HG02642 (cell line): ENCODE measurements around the gene AKAP7.

Experiments
- ATAC-seq: cut with Tn5 transposase; IDR thresholded peaks from one replicate; pipeline ENCODE4 v1.9.1; 2021; ENCODE audit warnings: mild to moderate bottlenecking; ENCODE audit not compliant: unreplicated experiment, poor library complexity

The AKAP7 gene

DNA sequence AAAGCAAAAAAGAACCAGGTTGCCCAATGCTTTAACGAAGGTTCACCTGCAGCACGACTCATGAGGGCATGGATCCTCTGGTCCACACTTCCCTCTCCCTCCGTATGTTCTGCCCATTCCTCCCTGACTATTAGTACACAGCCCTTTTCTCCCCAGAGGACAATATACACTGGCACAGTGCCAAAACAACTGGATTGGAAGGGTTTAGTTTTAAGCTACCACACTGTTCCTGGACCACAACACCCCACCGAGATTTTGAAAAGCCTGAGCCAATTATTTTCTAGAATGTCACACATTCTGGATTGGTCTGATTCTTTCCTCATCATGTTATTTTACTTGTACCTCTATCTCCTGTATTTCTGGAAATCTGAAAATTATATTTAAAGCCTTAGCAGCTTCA is 2.9 kb upstream of the AKAP7 start:
- no peak for ATAC-seq

DNA sequence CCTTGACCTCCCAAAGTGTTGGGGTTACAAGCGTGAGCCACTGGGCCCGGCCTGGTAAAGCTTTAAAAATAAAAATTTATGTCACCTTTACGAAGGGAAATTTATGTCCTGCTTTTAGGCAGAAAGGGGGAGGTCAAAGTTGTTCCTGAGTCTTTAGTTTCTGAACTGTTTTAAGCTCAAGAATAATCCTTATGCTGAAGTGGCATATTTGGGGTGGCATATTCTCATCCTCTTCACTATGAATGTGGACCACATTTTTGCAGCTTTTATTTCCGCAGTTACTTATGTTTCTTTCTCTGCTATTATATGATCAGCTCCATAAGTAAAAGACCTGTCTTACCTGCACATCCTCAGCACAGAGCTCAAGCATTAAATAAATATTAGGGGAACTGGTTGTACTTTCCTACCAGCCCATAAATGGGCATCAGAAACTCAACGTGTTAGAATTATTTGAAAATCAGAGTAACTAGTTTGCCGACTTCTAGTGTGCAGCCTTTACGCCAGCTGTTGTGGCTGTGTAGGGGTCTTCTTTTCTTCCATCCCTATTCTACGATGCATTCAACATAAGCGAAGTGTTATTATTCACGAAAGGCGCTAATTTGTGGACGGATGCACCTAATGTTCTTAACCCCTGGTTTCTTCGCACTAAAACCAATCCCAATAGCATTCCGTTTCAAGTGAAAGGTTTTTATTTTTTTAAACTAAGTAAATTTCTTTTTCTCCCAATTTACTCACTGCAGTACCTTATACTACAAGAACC is 867 bp upstream of the AKAP7 start:
- ATAC-seq: no peak

DNA sequence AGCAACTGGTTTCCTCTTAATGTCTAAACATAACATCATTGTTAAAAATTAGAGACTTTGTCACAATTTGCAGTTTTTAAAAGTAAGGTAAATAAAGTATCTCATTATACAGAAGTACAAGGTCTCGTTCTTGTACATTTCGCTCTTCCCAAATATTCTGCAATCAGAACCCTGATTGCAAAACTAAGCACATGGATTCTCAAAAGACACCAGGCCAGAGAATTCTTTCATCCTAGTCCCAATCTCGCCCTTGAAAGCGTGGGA is 355 bp upstream of the AKAP7 start:
- ATAC-seq: no peak

DNA sequence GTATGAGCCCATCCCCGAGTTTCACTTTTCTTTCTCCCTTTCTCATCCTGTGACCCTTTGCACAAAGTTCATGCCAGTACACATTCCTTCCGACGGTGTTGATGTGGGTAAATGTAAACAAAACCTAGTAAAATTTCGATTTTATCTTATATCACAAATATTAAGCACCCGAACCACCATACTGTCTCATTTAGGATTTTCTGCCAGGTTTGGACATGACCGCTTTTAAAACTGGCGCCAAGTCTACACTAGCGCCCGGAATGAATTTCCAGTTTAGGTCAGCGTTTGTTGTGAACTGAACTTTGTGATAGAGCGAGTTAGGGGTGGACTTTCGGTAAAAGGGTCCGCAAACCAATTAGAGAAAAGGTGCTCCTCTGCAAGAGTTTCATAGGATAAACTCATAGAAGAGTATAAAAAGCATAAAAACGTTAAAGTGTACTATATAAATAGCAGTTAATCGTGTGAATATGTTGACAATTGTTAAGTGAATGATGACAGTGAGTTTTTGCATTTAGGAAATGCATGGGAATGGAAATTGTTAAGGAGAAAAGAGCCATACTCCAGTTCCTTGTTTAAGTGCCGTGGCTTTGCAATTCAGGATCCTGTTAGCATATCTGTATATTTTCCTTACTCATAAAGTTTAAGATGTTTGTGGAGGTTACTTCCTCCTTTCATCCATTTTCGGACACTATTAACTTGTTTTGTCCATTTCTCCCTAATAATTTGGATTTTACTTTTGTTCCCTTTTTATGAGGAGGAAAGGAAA is 937 bp downstream of the AKAP7 start:
- ATAC-seq: no peak

DNA sequence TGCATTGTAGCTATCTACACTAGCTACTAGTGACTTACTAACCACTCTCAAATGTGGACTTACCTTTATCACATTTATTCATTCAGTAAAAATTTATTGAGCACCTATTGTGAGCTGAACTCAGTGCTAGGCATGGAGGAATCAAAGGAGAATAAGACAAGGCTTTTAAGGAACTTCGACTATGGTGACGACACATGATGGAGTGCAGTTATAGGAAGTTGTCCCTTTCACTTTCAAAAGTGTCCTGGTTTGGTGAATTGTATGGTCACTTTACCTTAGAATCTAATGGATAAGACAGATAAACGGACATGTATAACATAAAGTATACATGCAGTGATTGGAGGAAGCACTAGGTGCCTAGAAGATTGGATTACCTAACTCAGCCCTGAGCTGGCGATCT is 4.3 kb downstream of the AKAP7 start:
- ATAC-seq: no peak

DNA sequence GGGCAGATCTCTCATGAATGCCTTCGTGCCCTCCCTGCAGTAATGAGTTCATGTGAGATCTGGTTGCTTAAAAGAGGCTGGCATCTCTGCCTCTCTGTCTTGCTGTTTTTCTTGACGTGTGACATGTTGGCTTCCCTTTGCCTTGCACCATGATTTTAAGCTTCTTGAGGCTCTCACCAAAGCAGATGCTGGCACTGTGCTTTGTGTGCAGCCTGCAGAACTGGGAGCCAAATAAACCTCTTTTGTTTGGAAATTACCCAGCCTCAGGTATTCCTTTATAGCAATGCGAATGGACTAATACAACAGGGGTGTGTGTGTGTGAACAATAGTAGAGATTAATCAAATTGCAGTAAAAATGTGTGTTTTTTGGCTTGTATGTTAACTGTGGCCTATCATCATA is 8.1 kb downstream of the AKAP7 start:
- no peak for ATAC-seq

DNA sequence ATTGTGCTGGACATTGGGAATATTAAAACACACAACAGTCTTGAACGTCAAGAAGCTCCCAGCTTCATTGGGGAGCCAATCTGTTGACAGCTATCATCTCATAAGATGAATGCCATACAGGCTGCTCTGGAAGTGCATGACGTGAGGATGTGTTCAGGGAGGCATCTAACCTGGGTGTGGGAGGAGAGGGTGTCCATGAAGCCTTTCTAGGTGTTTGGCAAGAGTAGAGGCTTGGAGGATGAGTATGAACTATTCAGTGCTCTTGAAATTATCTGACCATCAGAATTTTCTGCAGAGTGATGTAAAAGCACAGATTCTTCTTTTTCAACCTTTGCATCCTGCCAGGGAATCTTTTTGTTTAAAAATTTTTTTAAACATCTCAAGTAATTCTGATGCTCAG is 11.6 kb downstream of the AKAP7 start:
- no peak for ATAC-seq

DNA sequence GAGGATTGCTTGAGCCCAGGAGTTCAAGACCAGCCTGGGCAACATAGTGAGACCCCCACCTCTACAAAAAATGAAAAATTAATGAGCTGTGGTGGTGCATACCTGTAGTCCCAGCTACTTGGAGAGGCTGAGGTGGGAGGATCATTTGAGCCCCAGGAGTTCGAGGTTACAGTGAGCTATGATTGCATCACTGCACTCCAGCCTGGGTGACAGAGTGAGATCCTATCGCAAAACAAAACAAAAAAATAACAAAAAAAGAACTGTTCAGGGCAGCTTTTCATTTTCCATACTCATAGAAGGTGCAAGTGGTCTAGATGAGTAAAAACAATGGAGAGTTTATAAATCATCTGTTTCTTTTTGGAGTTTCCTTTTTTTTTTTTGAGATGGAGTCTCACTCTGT is 21.1 kb downstream of the AKAP7 start:
- ATAC-seq: no peak

DNA sequence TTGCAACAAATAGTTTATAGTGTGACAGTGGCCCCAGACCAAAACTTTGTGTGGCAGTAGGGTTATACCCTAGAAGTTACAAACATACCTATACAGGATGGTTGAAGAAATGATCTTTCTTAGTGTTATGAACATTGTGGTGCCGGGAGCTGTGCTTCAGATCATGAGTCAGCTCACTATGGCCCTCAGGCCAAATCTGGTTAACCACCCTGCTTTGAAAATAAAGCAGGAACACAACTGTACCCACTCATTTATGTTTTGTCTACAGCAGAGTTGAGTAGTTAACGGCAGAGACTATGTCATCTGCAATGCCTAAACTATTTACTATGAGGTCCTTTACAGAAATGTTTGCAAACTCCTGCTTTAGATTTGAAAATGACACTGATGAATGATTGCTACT is 24.3 kb downstream of the AKAP7 start:
- ATAC-seq: no peak

DNA sequence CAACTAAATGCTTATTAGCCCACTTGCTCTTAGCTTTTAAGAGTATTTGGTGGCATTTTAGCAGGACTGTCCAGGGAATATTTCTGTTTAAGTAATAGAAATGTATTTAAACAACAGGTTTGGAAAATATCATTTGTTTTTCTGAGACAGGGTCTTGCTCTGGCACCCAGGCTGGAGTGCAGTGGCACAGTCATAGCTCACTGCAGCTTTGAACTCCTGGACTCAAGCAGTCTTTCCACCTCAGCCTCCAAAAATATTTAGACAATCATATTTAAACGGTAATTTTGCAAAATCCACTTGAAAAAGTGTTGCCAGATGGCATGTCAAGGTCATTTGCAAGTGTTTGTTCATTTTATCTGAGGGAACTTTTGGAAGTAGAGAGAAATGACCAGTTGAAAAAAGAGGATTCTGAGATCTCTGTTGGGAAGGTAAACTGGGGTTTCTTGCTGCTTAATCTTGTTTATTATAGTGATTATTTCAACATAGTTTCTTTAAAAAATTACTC is 25.0 kb downstream of the AKAP7 start:
- ATAC-seq: no peak

DNA sequence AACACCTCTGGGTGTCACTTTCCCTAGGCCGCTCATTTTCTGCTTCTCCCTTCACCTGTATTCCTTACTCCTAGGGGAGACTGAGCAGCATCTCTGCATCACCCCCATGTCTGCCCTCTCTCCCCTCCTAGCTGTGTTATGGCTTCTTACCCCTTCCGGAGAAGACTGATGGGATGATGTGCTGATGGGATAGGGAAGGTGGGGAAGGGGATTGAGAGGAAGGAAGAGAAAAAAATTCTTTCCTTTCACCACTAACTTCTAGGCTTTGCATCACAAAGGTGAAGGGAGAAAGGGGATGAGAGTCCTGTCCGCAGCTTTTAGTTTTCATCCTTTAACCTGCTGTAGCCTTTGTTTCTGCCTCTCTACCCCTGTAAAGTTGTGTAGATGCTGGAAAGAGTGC is 26.7 kb downstream of the AKAP7 start:
- ATAC-seq: no peak

DNA sequence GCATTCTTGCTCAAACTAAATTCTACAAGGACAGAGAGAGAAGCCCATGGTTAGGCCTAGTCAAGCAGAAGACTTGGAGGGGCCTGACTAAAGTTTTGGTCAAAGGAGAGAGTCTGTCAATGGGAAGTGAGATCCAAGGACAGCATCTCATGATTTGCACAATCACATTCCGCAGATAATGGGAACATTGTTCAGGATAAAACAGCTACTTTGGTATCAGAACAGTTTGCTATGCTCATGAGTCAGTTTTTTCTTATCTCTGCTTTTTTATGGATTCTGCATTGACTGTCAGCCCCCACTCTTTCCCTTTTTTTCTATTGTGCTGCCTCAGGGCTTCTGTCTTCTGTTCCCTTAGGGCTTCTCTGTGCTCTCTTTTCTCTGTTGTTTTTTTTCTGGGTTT is 28.6 kb downstream of the AKAP7 start:
- ATAC-seq: no peak

DNA sequence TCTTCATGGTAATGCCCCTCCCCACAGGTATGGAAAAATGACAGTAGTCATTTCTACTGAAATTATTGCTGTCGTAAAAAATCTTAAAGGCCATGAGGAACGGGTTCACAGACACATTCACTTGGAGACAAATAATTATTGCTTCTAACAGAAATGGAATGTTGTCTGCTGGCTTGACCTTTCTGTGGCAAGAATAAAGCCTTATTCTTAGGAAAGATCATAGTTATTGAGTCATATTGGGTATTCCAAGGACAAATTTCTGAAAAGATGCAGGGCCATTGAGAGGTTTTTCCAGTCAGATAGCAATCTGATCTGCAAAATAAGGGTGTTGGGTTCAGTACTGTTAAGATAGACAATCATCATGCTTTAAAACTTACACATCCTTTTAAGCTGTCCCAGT is 29.2 kb downstream of the AKAP7 start:
- no peak for ATAC-seq

DNA sequence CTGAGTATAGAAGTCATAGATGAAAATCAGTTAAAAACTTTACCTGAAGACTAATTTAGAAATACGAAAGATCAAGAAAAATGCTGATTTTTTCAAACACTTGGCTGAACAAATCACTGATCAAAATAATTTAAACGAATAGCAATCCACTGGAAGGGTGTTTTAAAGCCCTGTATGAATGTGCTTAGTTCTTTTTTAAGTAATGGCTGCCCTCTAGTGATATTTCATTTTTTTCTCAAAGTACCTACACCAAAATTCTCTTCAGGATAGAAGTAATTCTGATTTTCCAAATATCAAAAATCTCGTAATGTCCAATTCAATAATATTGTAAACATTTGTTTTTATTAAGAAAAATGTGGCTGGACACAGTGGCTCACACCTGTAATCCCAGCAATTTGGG is 32.5 kb downstream of the AKAP7 start:
- ATAC-seq: no peak

DNA sequence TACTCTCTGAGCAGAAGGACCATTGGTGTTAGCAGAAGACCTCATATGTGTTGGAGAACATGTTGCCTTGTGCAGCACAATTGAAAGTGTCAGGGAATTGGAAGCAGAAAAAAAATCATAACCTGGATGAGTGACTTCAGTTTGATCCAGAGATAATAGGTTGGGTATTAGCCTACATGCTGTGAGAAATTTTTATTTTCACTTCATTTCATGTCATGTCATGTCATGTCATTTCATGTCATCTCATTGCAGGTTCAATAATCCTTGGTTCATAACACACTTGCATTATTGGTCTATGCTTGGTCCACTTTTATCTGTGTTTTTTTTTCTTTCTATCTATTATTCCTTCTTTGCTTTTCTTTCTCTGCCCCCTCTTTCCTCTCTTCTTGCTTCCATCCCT is 34.3 kb downstream of the AKAP7 start:
- no peak for ATAC-seq

DNA sequence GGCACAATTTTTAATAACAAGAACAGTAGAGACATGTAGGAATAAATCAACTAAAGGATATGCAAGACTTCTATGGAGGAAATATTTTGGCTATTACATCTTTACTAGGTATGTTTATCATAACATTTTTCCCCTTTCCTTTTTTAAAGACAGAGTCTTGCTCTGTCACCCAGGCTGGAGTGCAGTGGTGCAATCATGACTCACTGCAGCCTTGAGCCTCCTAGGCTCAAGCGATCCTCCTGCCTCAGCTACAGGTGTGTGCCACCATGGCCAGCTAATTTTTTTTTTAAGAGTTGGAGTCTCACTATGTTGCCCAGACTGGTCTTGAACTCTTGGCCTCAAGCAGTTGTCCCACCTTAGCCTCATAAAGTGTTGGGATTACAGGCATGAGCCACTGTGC is 37.0 kb downstream of the AKAP7 start:
- ATAC-seq: no peak

DNA sequence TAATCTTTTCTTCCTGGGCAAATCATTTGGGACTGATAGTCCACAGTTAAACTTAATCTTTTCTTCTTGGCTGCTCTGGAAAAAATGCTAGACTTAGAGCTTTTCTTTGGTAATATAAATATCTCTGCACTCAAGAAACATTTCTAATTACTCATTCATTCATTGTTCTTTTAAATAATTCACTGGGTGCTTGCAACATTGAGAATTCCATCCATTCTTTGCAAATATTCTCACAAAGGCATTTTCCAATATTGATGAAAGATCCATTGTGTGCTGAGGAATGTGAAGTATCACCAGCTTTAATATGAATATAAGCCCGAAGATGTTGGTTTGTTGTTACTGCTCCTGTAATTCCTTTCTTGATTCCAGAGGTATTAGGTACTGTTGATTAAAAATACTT is 38.4 kb downstream of the AKAP7 start:
- no peak for ATAC-seq

DNA sequence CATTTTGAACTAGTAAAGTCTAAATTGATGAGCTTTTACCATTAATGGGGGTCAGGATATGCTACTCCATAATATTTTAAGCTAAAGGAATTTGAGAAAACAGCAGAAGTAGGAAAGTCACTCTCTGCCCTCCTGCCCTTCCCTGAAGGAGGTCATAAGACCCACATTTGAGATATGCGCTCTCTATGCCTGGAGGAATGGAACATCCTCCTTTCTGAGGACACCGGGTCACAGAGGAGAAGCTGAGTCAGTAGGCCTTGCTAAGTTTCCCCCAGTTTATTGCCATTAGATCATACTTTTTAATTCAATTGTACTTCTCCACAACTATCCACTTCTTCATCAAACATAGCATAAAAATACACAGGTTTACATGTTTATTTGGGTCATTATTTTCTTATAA is 40.3 kb downstream of the AKAP7 start:
- ATAC-seq: no peak

DNA sequence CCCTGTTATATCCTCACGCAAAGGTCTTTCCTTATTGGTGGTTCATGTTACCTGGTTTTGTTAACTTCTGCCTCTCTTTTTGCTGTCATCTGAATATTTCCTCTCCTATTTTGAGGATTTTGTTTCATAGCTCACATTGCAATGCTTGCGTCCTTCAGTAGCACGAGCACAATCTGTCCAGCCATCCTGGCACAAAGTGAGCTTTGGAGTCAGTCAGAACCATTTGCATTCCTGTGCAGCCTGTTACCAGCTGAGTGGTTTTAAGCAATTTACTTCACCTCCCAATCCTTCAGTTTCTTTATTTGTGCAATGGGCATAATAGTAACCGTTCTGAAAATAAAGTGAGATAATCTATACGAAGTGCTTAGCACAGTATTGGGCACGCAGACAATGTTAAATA is 42.7 kb downstream of the AKAP7 start:
- no peak for ATAC-seq

DNA sequence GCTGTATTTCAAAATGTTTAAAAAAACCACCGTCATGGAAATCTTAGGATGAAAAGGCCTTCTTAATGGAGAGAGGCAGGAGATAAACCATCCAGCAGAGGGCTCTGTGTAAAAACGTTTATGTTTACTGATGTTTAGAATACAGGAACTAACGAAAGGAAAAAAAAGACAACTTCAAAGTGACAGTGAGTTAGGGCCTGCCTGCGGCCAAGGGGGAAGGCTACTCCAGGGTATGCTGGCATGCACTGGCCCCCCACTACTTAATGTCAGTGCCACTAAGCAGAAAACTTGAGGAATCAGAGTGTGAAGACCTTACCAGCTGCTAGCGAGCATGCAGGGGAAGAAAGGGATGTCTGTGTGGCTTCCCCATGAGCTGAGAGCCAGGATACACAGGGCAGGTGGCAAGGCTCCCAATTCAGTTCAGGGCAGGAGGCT is 47.7 kb downstream of the AKAP7 start:
- ATAC-seq: no peak

DNA sequence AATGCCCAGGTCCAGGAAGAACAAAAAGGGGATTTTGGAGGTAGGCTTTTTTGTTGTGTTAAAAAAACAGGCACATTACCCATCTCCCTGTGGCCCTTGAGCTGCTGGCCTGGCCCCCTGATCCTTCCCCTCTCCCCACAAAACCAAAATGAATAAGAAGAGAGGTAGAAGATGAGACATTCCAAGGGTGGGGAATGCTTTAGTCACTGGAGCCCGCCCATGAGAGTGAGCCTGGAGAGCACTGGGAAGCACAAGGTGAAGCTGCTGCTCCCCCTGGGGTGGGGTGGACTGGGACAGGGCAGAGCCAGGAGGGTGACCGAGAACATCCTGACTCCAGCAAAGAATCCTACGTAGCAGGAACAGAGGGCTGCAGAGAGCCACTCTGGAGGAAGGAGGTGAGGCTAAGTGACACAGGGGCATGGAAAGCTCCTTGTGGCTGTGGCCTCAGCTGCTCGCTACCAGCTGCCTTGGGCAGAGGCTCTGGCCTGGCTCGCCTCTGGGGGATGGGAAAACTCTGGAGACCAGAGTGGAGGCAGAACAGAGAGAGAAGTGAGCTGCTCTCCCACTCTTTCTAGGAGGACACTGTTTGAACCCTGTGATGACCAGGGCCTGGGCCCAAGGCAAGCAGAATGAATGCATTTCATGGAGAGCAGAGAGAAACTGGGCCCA is 48.3 kb downstream of the AKAP7 start:
- ATAC-seq: no peak

DNA sequence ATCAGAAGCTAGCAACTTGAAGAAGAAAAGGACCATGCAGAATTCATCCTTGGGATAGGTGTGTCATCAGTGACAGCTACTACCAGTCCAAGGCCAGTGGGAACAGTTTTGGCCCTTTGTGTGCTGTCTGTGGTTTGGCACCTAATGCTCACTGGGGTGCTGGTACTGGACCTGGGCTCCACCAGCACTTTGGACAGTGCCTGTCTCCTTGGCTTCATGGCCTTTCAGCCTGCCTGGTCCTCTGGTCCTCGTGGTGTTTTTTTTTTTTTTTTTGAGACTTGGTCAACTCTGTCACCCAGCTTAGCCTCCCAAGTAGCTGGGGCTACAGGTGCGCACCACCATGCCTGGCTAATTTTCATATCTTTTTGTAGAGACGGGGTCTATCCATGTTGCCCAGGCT is 56.3 kb downstream of the AKAP7 start:
- ATAC-seq: no peak
